Ammon's horn (tissue), 1 donor: ENCODE results near the gene CLIP3.
"Not testable (repeated sequence)": the region's sequence is repeated elsewhere in the genome, so short reads cannot be mapped to it uniquely, and the experiment has no call there.

Source experiments
- DNase-seq: peaks from one replicate; pipeline ENCODE4 v3.0.0-alpha.2; 2016; ENCODE audit warnings: low spot score

Gene CLIP3

GRCh38 chr19:36049080-36049698 is 16.5 kb upstream of the CLIP3 start:
- DNase-seq: no peak

GRCh38 chr19:36047835-36048234 is 15.2 kb upstream of the CLIP3 start:
- DNase-seq: no peak

- peak; percentile 43 for DNase-seq
These were observed 13.9 kb upstream of the CLIP3 start for GRCh38 chr19:36046443-36047050.

GRCh38 chr19:36043952-36044351 is 11.3 kb upstream of the CLIP3 start:
- DNase-seq: peak; percentile 44

GRCh38 chr19:36041831-36042230 is 9.2 kb upstream of the CLIP3 start:
- DNase-seq: no peak

GRCh38 chr19:36041092-36041491 is 8.4 kb upstream of the CLIP3 start:
- not testable (repeated sequence) for DNase-seq

GRCh38 chr19:36040495-36040894 is 7.8 kb upstream of the CLIP3 start:
- DNase-seq: no peak

GRCh38 chr19:36031308-36031707 is 1.4 kb downstream of the CLIP3 start:
- DNase-seq: no peak

GRCh38 chr19:36030264-36031148 is 2.2 kb downstream of the CLIP3 start:
- DNase-seq: peak; percentile 40

GRCh38 chr19:36028313-36029041 is 4.2 kb downstream of the CLIP3 start:
- peak; percentile 25 for DNase-seq

- DNase-seq: no peak
These were observed 5.0 kb downstream of the CLIP3 start for GRCh38 chr19:36027696-36028095.

- no peak for DNase-seq
These were observed 6.4 kb downstream of the CLIP3 start for GRCh38 chr19:36026091-36026876.

GRCh38 chr19:36025541-36025940 is 7.1 kb downstream of the CLIP3 start:
- no peak for DNase-seq

GRCh38 chr19:36023432-36023831 is 9.2 kb downstream of the CLIP3 start:
- DNase-seq: no peak

- no peak for DNase-seq
These were observed 13.5 kb downstream of the CLIP3 start for GRCh38 chr19:36019061-36019670.

GRCh38 chr19:36014012-36014924 is 18.4 kb downstream of the CLIP3 start, which contains the start of gene ALKBH6:
Gene ALKBH6 (minus strand): TSS chr19:36014213. CDS start chr19:36013397, 816 bp downstream.
- peak; percentile 99 for DNase-seq

- DNase-seq: peak; percentile 11
These were observed 19.2 kb downstream of the CLIP3 start for GRCh38 chr19:36013280-36014011.

GRCh38 chr19:36010402-36010801 is 22.3 kb downstream of the CLIP3 start:
- DNase-seq: no peak
